HG03565 (cell line): ENCODE measurements around the gene CHID1.

Experiments
- ATAC-seq: cut with Tn5 transposase; IDR thresholded peaks from one replicate; pipeline ENCODE4 v1.9.1; 2021; ENCODE audit warnings: mild to moderate bottlenecking, moderate library complexity; ENCODE audit not compliant: unreplicated experiment

CHID1 gene

GRCh38 chr11:889257-889656 lies 21.4 kb downstream of the CHID1 start:
- ATAC-seq: no peak

- no peak for ATAC-seq
Measured at GRCh38 chr11:888310-889212, 22.0 kb downstream of the CHID1 start.

- ATAC-seq: no peak
Measured at GRCh38 chr11:887589-887988, 23.0 kb downstream of the CHID1 start.

- no peak for ATAC-seq
Measured at GRCh38 chr11:886568-886967, 24.0 kb downstream of the CHID1 start.

- no peak for ATAC-seq
Measured at GRCh38 chr11:884578-885070, 26.0 kb downstream of the CHID1 start.

GRCh38 chr11:883527-883926 lies 27.1 kb downstream of the CHID1 start:
- ATAC-seq: no peak

GRCh38 chr11:882596-882995 lies 28.0 kb downstream of the CHID1 start:
- no peak for ATAC-seq

- ATAC-seq: no peak
Measured at GRCh38 chr11:880447-880846, 30.2 kb downstream of the CHID1 start.

GRCh38 chr11:877565-877964 lies 33.0 kb downstream of the CHID1 start:
- no peak for ATAC-seq

GRCh38 chr11:876545-876944 lies 34.1 kb downstream of the CHID1 start:
- ATAC-seq: no peak

- ATAC-seq: no peak
Measured at GRCh38 chr11:875769-876301, 34.8 kb downstream of the CHID1 start.

GRCh38 chr11:875203-875602 lies 35.4 kb downstream of the CHID1 start:
- ATAC-seq: no peak

- ATAC-seq: no peak
Measured at GRCh38 chr11:873706-874105, 36.9 kb downstream of the CHID1 start.

- no peak for ATAC-seq
Measured at GRCh38 chr11:872799-873198, 37.8 kb downstream of the CHID1 start.

GRCh38 chr11:871472-871871 lies 39.1 kb downstream of the CHID1 start:
- no peak for ATAC-seq

- no peak for ATAC-seq
Measured at GRCh38 chr11:870418-870817, 40.2 kb downstream of the CHID1 start.

- ATAC-seq: no peak
Measured at GRCh38 chr11:870127-870413, 40.5 kb downstream of the CHID1 start.

- no peak for ATAC-seq
Measured at GRCh38 chr11:869399-870126, 41.0 kb downstream of the CHID1 start.

GRCh38 chr11:868802-869201 lies 41.8 kb downstream of the CHID1 start:
- ATAC-seq: no peak

GRCh38 chr11:868394-868793 lies 42.2 kb downstream of the CHID1 start:
- ATAC-seq: no peak

GRCh38 chr11:867856-868358 lies 42.7 kb downstream of the CHID1 start:
- no peak for ATAC-seq

- no peak for ATAC-seq
Measured at GRCh38 chr11:866481-866880, 44.1 kb downstream of the CHID1 start.
